ENCODE data around the gene NR1H4.
A peak's percentile ranks its signal among the peaks of the same experiment; 100 is the strongest.

Gene NR1H4

DNA sequence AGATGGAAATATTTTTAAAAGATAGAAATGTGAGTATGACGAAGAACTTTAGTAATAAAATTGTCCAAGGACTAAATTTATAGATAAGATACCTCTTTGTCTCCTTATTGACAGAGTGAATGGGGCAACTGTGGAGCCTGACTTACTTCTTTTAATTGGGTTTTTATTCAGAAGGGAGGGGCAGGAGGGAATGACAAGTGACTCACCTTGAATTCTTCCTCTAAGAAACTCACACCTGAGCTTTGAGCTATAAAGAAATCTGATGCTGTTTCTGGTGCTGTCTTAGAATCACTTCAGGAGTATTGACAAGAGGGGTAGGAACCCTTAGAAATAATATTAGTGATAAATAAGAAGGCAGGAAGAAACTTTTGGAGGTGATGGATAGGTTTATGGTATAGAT is 951 bp downstream of the NR1H4 start:
- Histone ChIP-seq H3K4me3 (ENCODE audit: severe bottlenecking) (no peak overlapping the region), H3K27ac (ENCODE audit: poor library complexity, severe bottlenecking) (no peak overlapping the region), H3K9me3 (ENCODE audit: severe bottlenecking) (peaks cover 3% of the 10 kb centered on the region), H3K27me3 (ENCODE audit: insufficient read depth, poor library complexity, severe bottlenecking) (no peaks in the 10 kb centered on the region), H3K4me1 (ENCODE audit: insufficient read depth, poor library complexity, severe bottlenecking) (no peaks in the 10 kb centered on the region), H3K36me3 (ENCODE audit: low read depth) (no peaks in the 10 kb centered on the region)
- ATAC-seq (ENCODE audit: low read depth), result peak; percentile 38; the same call in 1 of the 3 replicates
- TF ChIP-seq, protein P1, sequence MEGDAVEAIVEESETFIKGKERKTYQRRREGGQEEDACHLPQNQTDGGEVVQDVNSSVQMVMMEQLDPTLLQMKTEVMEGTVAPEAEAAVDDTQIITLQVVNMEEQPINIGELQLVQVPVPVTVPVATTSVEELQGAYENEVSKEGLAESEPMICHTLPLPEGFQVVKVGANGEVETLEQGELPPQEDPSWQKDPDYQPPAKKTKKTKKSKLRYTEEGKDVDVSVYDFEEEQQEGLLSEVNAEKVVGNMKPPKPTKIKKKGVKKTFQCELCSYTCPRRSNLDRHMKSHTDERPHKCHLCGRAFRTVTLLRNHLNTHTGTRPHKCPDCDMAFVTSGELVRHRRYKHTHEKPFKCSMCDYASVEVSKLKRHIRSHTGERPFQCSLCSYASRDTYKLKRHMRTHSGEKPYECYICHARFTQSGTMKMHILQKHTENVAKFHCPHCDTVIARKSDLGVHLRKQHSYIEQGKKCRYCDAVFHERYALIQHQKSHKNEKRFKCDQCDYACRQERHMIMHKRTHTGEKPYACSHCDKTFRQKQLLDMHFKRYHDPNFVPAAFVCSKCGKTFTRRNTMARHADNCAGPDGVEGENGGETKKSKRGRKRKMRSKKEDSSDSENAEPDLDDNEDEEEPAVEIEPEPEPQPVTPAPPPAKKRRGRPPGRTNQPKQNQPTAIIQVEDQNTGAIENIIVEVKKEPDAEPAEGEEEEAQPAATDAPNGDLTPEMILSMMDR (IDR thresholded peaks at IDR 0.05; ENCODE audit: poor library complexity, severe bottlenecking), result no peak
- DNase-seq (ENCODE audit: low spot score), result no peak

DNA sequence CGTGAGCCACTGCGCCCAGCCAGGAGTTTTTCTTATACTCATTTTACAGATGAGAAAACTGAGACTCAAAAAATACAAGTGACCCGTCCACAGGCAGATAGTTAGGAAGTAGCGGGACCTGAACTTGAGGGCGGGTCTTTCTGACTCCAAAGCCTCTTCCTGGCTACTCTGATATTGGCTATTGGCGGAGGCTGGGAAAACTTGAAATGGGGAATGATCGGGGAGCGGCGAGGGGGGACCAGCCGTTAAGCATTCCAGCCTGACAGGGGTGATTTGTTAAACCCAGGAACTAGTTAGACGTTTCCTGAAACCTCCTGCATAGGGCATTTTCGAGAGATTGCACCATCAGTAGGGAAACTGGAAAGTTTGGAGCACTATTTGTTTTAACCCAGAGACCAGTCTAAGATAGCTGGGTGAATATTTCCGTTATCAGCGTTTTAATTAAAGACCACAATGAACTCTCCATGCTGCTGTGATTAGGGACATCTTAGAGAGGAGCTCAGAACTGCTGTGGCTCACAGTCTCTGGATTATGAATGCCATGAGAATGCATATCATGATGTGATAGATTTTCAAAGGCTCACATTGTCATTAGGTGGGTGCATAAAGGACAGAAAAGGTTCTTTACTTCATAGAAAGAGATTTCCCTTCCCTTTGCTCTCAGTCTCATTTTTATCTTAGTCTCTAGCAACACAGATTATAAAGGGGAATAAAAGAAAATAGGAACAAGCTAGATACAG is 2.5 kb downstream of the NR1H4 start:
- peaks cover 3% of the 10 kb centered on the region for H3K9me3 ChIP-seq (ENCODE audit: severe bottlenecking)
- H3K4me1 ChIP-seq (ENCODE audit: insufficient read depth, poor library complexity, severe bottlenecking), result no peaks in the 10 kb centered on the region
- TF ChIP-seq, protein P1 (IDR thresholded peaks at IDR 0.05; ENCODE audit: poor library complexity, severe bottlenecking), result no peak
- no peaks in the 10 kb centered on the region for H3K27me3 ChIP-seq (ENCODE audit: insufficient read depth, poor library complexity, severe bottlenecking)
- ATAC-seq (ENCODE audit: low read depth) (no peak), DNase-seq (ENCODE audit: low spot score) (no peak)
- no peak overlapping the region for H3K4me3 ChIP-seq (ENCODE audit: severe bottlenecking)
- H3K36me3 ChIP-seq (ENCODE audit: low read depth), result no peaks in the 10 kb centered on the region
- H3K27ac ChIP-seq (ENCODE audit: poor library complexity, severe bottlenecking), result no peak overlapping the region

DNA sequence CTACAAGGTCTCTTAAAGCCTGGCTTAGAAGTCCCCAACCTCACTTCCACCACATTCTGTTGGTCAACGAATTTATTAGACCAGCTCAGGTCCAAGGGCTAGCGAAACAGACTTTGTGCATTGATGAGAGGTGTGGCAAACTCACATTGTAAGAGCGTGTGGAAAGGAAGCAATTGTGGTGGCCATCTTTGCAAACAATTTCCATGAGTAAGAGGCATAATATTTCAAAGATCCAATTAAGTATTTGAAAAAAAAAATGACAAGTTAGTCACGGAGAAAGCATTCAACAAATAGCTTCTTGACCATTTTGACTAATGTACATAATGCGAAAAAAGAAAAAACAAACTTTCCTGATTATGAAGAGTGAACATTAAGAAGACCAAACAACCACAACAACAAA is 7.4 kb downstream of the NR1H4 start:
- DNase-seq (ENCODE audit: low spot score), result no peak
- TF ChIP-seq, protein P1 (IDR thresholded peaks at IDR 0.05; ENCODE audit: poor library complexity, severe bottlenecking), result no peak

DNA sequence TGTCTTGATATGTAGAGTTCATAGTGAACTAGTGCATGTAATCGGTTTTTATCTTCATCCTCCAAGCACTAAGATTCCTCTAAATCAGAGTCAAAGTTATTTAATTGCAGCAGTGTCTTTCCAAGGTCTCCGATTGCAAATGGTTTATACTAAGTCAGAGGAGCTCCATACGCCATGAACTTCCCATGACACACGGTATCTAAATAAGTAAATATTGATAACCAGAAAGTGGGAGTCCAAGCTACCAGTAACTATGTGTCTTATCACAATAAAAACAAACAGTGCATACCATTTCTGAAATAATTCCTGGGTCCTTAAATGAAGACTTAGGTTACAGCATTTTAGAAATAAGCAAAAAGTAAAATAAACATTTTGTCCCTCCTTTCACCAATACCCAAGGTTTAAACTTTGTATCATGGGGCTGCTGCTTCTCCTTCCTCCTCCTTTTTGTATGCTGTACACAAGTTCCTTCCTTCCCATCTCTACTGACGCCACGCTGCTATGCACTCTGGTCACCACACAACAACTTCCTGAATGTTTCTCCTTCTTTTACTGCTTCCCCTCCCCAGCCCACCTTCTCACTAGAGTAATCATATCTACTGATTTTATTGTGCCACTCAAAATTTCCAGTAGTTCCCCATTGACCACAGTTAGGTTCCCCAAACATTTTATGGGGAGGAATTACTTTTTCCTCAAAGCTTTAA is 10.7 kb downstream of the NR1H4 start:
- TF ChIP-seq, protein P1 (IDR thresholded peaks at IDR 0.05; ENCODE audit: poor library complexity, severe bottlenecking), result no peak
- Histone ChIP-seq H3K36me3 (ENCODE audit: low read depth) (no peaks in the 10 kb centered on the region), H3K4me1 (ENCODE audit: insufficient read depth, poor library complexity, severe bottlenecking) (no peaks in the 10 kb centered on the region), H3K9me3 (ENCODE audit: severe bottlenecking) (no peaks in the 10 kb centered on the region), H3K27me3 (ENCODE audit: insufficient read depth, poor library complexity, severe bottlenecking) (no peaks in the 10 kb centered on the region), H3K4me3 (ENCODE audit: severe bottlenecking) (no peak overlapping the region), H3K27ac (ENCODE audit: poor library complexity, severe bottlenecking) (no peak overlapping the region)
- DNase-seq (ENCODE audit: low spot score) (no peak), ATAC-seq (ENCODE audit: low read depth) (no peak)

More for the DNA sequence above, 7.4 kb downstream of the NR1H4 start:
- no peaks in the 10 kb centered on the region for H3K27me3 ChIP-seq (ENCODE audit: insufficient read depth, poor library complexity, severe bottlenecking)
- H3K9me3 ChIP-seq (ENCODE audit: severe bottlenecking), result peaks cover 3% of the 10 kb centered on the region
- H3K4me1 ChIP-seq (ENCODE audit: insufficient read depth, poor library complexity, severe bottlenecking), result no peaks in the 10 kb centered on the region
- no peak for ATAC-seq (ENCODE audit: low read depth)
- H3K4me3 ChIP-seq (ENCODE audit: severe bottlenecking), result no peak overlapping the region
- no peaks in the 10 kb centered on the region for H3K36me3 ChIP-seq (ENCODE audit: low read depth)
- H3K27ac ChIP-seq (ENCODE audit: poor library complexity, severe bottlenecking), result no peak overlapping the region

Measured in RWPE2 (cell line).